Type B pancreatic cell (in vitro differentiated cells): Measurements from ENCODE around the gene SLCO3A1. TPM values are rescaled to one million over a fixed set of nuclear protein-coding genes. Genes with fewer than 3 reads are reported as not detected.

Experiments
- DNase-seq: peaks from one replicate; pipeline ENCODE4 v3.0.0; 2021; ENCODE audit warnings: mixed read lengths; ENCODE audit not compliant: unreplicated experiment; ENCODE audit errors: extremely low spot score
- H3K27ac Mint-ChIP-seq: 2 replicates; pipeline ENCODE4 v1.8.0; 2021; ENCODE audit warnings: mild to moderate bottlenecking, mixed read lengths
- H3K27me3 Mint-ChIP-seq: 2 replicates; pipeline ENCODE4 v1.8.0; 2021; ENCODE audit warnings: mixed read lengths
- H3K36me3 Mint-ChIP-seq: 2 replicates; pipeline ENCODE4 v1.8.0; 2021; ENCODE audit warnings: mixed read lengths
- H3K4me1 Mint-ChIP-seq: one replicate; pipeline ENCODE4 v1.8.0; 2021; ENCODE audit warnings: mixed read lengths; ENCODE audit not compliant: unreplicated experiment
- H3K4me3 Mint-ChIP-seq: 2 replicates; pipeline ENCODE4 v1.8.0; 2021; ENCODE audit warnings: mild to moderate bottlenecking, mixed read lengths
- H3K9me3 Mint-ChIP-seq: 2 replicates; pipeline ENCODE4 v1.8.0; 2021; ENCODE audit warnings: mixed read lengths
- total RNA-seq: library from RNA; stranded (reverse); gene quantifications from 2 replicates; pipeline ENCODE4 v1.2.1, GENCODE V29; 2021; ENCODE audit warnings: low replicate concordance
- TF ChIP-seq, protein P1 (sequence below): fragments of 200-600 bp; sonication (generic); conservative IDR thresholded peaks from 2 replicates; pipeline ENCODE4 v1.5.0; 2021; ENCODE audit warnings: antibody characterized with exemption, mild to moderate bottlenecking

Gene SLCO3A1
- total RNA-seq, 1 donor from 2014 or later: 30.9 TPM

DNA sequence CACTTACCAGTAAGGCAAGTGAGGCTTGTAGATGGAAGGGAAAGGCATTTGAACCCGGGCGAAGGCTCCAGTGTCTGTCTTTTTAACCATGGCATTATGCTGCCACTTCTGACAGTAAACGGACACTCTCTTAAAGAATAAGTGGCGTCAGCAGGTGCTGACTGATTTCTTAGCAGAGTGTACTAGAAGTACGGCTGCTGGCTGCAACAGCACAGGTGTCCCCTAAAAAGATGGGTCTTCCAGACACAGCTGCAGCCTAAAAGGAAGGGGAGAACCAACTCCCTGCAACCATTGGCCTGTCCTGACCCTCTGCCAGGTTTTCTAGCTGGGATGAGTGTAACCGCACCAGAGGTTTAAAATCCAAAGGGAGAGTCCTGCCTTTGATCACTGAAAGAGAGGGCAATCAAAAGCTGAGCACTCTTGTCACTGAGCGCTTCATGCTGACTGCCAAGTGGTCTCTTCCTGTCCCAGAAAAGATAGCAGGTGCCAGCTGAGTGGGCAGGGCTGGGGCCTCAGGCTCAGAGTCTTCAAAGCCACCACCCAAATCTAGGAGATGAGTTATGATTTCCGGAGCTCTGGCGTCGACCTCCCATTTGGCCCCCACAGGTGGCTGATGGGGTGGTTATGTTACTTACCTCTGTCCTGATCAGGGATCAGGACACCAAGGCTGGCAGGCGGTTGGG, 255.8 kb downstream of the SLCO3A1 start:
- Mint-ChIP-seq H3K9me3 (no peaks in the 10 kb centered on the region), H3K4me1 (peaks cover 27% of the 10 kb centered on the region), H3K27me3 (peaks cover 6% of the 10 kb centered on the region), H3K36me3 (peaks cover 4% of the 10 kb centered on the region), H3K27ac (no peak overlapping the region), H3K4me3 (no peak overlapping the region)
- DNase-seq: no peak
- TF ChIP-seq, protein P1, sequence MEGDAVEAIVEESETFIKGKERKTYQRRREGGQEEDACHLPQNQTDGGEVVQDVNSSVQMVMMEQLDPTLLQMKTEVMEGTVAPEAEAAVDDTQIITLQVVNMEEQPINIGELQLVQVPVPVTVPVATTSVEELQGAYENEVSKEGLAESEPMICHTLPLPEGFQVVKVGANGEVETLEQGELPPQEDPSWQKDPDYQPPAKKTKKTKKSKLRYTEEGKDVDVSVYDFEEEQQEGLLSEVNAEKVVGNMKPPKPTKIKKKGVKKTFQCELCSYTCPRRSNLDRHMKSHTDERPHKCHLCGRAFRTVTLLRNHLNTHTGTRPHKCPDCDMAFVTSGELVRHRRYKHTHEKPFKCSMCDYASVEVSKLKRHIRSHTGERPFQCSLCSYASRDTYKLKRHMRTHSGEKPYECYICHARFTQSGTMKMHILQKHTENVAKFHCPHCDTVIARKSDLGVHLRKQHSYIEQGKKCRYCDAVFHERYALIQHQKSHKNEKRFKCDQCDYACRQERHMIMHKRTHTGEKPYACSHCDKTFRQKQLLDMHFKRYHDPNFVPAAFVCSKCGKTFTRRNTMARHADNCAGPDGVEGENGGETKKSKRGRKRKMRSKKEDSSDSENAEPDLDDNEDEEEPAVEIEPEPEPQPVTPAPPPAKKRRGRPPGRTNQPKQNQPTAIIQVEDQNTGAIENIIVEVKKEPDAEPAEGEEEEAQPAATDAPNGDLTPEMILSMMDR: no peak

DNA sequence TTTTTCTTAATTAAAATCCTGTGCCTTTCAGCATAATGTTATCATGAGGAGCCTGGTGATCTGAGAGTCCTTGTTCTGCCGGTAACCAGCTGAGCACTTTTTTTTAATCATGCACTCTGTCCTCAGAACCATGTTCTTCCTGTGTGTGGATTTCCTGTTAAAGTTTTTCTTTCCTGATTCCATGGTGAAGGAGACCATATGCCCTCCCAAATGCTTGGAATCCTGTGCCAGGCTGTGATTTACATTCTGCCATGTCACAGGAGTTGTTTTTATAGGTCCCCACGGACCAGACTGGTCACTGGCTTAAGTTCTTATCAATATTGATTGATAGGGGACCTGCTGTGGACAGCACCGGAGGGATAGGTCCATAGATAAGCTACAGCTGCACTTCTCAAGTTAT, 257.8 kb downstream of the SLCO3A1 start:
- peaks cover 6% of the 10 kb centered on the region for H3K27me3 Mint-ChIP-seq
- no peak for DNase-seq
- no peak overlapping the region for H3K27ac Mint-ChIP-seq
- no peaks in the 10 kb centered on the region for H3K9me3 Mint-ChIP-seq
- H3K36me3 Mint-ChIP-seq: peaks cover 4% of the 10 kb centered on the region
- peaks cover 18% of the 10 kb centered on the region for H3K4me1 Mint-ChIP-seq
- TF ChIP-seq, protein P1: no peak
- no peak overlapping the region for H3K4me3 Mint-ChIP-seq

DNA sequence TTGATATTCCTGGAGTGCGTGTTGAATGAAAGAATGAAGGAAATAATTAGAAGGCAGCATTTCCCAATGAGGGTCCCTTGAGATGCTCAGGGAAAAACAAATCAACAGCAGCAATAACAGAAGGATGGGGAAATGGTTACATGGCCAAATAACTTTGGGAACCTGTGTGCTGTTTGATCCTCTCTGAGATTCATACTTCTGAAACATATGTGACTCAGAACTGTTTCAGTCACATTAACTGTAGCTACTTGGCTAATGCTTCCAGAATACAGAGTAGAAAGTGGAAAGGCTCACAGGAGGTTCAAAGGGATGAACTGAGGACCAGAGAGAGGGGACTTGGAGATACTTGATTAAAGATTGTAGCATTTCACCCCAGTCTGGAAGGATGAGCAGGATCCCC, 258.2 kb downstream of the SLCO3A1 start:
- Mint-ChIP-seq H3K9me3 (no peaks in the 10 kb centered on the region), H3K4me3 (no peak overlapping the region), H3K27me3 (peaks cover 6% of the 10 kb centered on the region), H3K36me3 (peaks cover 4% of the 10 kb centered on the region), H3K27ac (no peak overlapping the region), H3K4me1 (peaks cover 13% of the 10 kb centered on the region)
- TF ChIP-seq, protein P1: no peak
- no peak for DNase-seq

DNA sequence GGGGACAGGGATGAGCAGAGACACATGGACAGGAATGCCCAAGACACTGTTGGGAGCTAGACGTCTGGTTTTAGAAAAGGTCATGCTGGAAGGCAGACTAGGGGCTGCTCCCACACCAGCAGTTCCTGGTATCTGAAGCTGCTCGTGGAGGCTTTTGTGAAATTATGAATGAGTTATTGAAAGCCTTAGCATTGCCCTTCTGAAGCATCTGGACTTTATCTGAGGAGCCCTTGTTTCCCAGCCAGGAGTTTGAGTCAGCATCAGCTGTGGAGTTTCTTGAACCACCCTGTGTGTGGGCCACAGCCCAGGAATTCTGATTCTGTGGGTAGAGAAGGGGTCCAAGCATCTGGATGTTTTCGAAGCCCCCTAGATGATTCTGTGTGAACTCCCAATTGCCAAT, 258.7 kb downstream of the SLCO3A1 start:
- TF ChIP-seq, protein P1: no peak
- Mint-ChIP-seq H3K4me3 (no peak overlapping the region), H3K36me3 (peaks cover 4% of the 10 kb centered on the region), H3K9me3 (no peaks in the 10 kb centered on the region), H3K27ac (no peak overlapping the region), H3K27me3 (peaks cover 6% of the 10 kb centered on the region), H3K4me1 (peaks cover 12% of the 10 kb centered on the region)
- DNase-seq: no peak

DNA sequence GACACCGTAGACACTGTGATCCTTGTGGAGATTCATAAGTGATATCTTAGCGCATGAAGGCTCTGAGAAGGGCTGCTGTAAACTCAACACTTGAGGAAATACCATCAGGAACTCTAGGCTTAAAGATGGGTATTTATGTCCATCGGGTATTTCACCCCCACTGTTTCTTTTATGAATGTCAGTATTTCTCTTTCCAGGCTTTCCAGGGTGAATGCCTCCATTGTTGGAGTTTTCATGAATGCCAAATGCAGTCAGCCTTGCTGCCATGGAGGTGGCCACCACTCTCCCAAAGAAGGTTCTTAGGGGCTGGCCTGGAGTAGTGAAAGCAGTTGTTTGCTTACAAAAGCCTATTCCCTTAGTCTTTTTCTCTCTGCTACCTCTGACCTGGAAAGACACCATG, 259.2 kb downstream of the SLCO3A1 start:
- TF ChIP-seq, protein P1: no peak
- no peak overlapping the region for H3K27ac Mint-ChIP-seq
- no peak overlapping the region for H3K4me3 Mint-ChIP-seq
- H3K9me3 Mint-ChIP-seq: no peaks in the 10 kb centered on the region
- H3K36me3 Mint-ChIP-seq: peaks cover 4% of the 10 kb centered on the region
- H3K4me1 Mint-ChIP-seq: peaks cover 17% of the 10 kb centered on the region
- DNase-seq: no peak
- peaks cover 6% of the 10 kb centered on the region for H3K27me3 Mint-ChIP-seq
